Colonic mucosa (tissue), 4 donors: ENCODE data around the gene GRIK4. TPM values are rescaled to one million over a fixed set of nuclear protein-coding genes. Genes with fewer than 3 reads are reported as not detected.

Experiments used
- DNase-seq: peaks from one replicate; pipeline ENCODE4 v3.0.0-alpha.2; 2020
- H3K27ac ChIP-seq: fragments of 200-600 bp; one replicate; pipeline ENCODE4 v1.8.0; 2021
- H3K27me3 ChIP-seq: fragments of 200-600 bp; one replicate; pipeline ENCODE4 v1.8.0; 2021
- H3K36me3 ChIP-seq: fragments of 200-600 bp; one replicate; pipeline ENCODE4 v1.8.0; 2021
- H3K4me1 ChIP-seq: fragments of 200-600 bp; one replicate; pipeline ENCODE4 v1.8.0; 2021; ENCODE audit warnings: mild to moderate bottlenecking
- H3K4me3 ChIP-seq: fragments of 200-600 bp; one replicate; pipeline ENCODE4 v1.8.0; 2021
- H3K9ac ChIP-seq, 2 donors: one replicate each; pipeline ENCODE4 v1.7.0; 2013; ENCODE audit warnings: control low read depth in 2 of 2, low read depth in 2 of 2, low read length in 2 of 2
- H3K9me3 ChIP-seq: fragments of 200-600 bp; one replicate; pipeline ENCODE4 v1.8.0; 2021
- CTCF ChIP-seq: fragments of 200-600 bp; IDR thresholded peaks from one replicate; pipeline ENCODE4 v1.8.0; 2022; ENCODE audit warnings: antibody characterized with exemption, mild to moderate bottlenecking
- intact Hi-C: fragments of 100-400 bp; cut with DNase I; formaldehyde crosslinking; loops from one replicate; pipeline ENCODE4 v1.14.1; 2022
- total RNA-seq, 2 donors: library from RNA; stranded (reverse); fragmentation: NEBNext Ultra II Directional in 1 of 2; extraction: Animal tissue kit (Norgen Biotek cat#: 25700) in 1 of 2; gene quantifications; one replicate each; pipeline ENCODE4 v1.2.1, GENCODE V29; 2021
- donor health status: healthy.
- donor health status: DM: no; HTN: no; CAD: no.
- donor health status: DM: no; HTN: no; CAD: no.

Gene GRIK4
- total RNA-seq, 2 donors from 2014 or later: 0.10 to 0.21 TPM

- Histone ChIP-seq H3K27ac (no peak overlapping the region), H3K36me3 (no peaks in the 10 kb centered on the region), H3K4me1 (no peaks in the 10 kb centered on the region), H3K4me3 (no peak overlapping the region), H3K27me3 (peaks cover 29% of the 10 kb centered on the region), H3K9ac (no peak overlapping the region), H3K9me3 (no peaks in the 10 kb centered on the region)
- no peak for TF ChIP-seq CTCF
- no peak for DNase-seq
- intact Hi-C loops: loop anchor here (2.0 to 10.0 kb wide), 4 partner anchors 174 to 684 kb away; no protein-coding TSS in a partner anchor
Measured at GRCh38 chr11:120510406-120511115, 987 bp upstream of the GRIK4 start.

DNA sequence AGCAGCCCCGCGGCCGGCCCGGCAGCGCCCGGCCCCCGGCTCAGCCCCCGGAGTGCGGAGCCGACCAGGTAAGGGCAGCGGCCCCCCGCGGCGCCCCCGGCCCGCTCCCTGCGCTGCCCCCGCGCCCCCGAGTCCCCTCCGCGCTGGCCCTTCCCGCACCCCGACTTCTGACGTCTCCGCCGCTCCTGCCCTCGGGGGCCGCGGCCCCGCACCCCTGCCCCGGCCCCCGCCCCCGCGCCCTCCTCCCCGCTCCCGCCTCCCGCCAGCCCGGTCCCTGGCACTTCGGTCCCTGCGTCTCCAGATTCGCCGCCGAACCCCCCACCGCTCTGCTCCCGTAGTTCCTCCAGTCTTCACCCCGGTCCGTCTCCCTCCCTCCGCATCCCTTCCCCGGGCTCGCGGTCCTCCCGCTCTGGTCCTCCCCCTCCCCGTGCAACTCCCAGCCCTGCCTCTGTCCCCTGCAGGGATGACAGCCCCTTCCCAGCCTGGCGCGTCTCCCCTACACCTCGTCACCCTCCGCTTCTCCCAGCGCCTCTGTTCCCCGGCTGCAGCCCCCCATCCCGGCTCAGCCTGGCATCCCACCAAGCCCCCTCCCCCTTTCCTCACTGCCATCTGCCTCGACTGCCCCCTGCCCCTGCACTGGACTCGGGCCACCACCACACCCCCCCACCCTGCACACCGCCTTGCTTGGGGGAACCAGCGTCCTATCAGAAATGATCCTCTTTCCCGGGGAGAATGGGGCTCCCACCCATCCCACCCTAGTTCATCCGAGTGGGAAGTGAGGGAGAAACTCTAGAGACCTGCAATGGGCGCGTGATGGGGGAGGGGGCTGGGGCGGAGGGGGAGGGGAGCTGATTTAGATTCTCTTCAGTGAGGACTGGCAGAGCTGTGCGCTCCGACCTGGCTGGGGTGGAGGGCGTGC lies 531 bp downstream of the GRIK4 start:
- Histone ChIP-seq H3K9ac (no peak overlapping the region), H3K36me3 (no peaks in the 10 kb centered on the region), H3K27me3 (peaks cover 33% of the 10 kb centered on the region), H3K9me3 (no peaks in the 10 kb centered on the region), H3K27ac (no peak overlapping the region), H3K4me1 (no peaks in the 10 kb centered on the region), H3K4me3 (no peak overlapping the region)
- TF ChIP-seq CTCF: no peak
- DNase-seq: no peak
- intact Hi-C loops: loop anchor here (2.0 to 10.0 kb wide), 4 partner anchors 173 to 683 kb away; no protein-coding TSS in a partner anchor

GRCh38 chr11:120512739-120513435 lies 1.3 kb downstream of the GRIK4 start:
- H3K27me3 ChIP-seq: peaks cover 41% of the 10 kb centered on the region
- H3K4me1 ChIP-seq: no peaks in the 10 kb centered on the region
- no peaks in the 10 kb centered on the region for H3K36me3 ChIP-seq
- no peaks in the 10 kb centered on the region for H3K9me3 ChIP-seq
- TF ChIP-seq CTCF: no peak
- H3K4me3 ChIP-seq: no peak overlapping the region
- no peak overlapping the region for H3K9ac ChIP-seq
- no peak overlapping the region for H3K27ac ChIP-seq
- intact Hi-C loops: loop anchor here (10.0 kb wide), 2 partner anchors 292 to 682 kb away; no protein-coding TSS in a partner anchor
- no peak for DNase-seq

DNA sequence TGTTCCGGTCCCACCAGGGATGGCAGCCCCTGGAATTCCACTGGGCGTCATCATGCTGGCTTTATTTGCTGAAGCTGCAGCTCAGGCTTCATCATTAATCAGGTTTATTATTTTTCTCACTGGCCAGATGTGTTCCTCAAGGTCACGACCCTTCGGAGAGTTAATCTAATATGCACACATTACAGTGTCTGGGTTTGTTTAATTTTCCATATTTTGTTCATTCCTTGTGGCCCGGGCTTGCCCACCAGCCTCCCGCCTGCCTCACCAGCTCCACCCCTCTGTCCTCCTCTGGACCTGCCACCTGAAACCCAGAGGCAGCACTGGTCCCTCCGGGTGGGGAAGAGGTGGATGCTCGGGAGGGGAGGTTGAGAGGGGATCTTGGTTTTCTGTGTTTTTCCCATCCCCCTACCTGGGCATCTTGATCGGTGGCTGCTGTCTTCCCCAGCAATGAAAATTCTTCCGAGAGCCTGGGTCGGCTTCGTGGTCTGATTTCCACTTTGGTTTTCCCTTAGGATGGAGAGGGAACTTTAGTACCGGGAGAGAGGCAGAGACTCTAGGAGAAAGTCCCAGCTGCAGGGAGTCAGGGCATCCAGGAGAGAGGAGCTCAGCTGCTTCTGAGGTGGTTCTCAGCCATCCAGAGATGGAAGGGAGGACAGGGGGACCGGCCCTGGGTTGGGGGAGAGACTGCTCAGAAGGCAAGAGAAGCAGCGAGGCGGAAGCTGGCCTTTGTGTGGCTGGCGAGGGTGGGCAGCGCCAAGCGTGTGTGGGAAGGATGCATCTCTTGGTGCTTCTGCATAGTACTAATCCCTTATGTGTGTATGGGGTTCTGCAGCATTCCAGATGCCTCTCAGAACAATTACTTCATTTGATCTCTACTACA lies 2.1 kb downstream of the GRIK4 start:
- no peak overlapping the region for H3K9ac ChIP-seq
- DNase-seq: no peak
- no peak for TF ChIP-seq CTCF
- no peaks in the 10 kb centered on the region for H3K9me3 ChIP-seq
- no peaks in the 10 kb centered on the region for H3K4me1 ChIP-seq
- no peak overlapping the region for H3K4me3 ChIP-seq
- H3K27me3 ChIP-seq: peaks cover 39% of the 10 kb centered on the region
- intact Hi-C loops: loop anchor here (10.0 kb wide), 2 partner anchors 291 to 681 kb away; no protein-coding TSS in a partner anchor
- no peaks in the 10 kb centered on the region for H3K36me3 ChIP-seq
- H3K27ac ChIP-seq: no peak overlapping the region
